ENCODE measurements around the gene GRHL3. TPM values are rescaled to one million over a fixed set of nuclear protein-coding genes. Genes with fewer than 3 reads are reported as not detected.
A peak's percentile ranks its signal among the peaks of the same experiment; 100 is the strongest.

The GRHL3 gene
- total RNA-seq, 1 donor from 2014 or later, result not detected

DNA sequence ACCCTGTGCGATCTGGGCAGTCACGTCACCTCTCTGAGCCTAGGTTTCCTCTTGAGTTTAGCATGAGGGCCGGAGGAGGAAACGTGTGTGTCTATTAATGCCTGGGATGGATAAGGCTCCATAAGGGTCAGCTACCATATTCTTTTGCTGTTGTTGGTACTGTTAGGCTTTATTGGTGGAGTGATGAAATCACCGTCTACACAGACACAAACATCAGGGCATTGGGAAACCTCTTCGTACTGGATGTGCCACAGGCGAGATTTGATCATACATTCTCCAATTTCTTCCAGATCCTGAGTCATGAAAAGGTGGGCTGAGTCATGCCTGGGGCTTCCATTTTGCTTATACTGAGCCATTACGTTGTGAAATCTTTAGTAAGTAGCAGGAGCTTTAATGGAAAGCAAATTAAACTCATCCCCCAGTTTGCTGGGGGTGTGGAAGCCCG lies 24.9 kb upstream of the GRHL3 start:
- DNase-seq, result no peak
- Histone ChIP-seq H3K27me3 (ENCODE audit: low read depth) (peaks cover 4% of the 10 kb centered on the region), H3K4me1 (peaks cover 18% of the 10 kb centered on the region), H3K36me3 (no peaks in the 10 kb centered on the region), H3K4me3 (no peak overlapping the region), H3K9me3 (replicated peaks) (no peaks in the 10 kb centered on the region), H3K27ac (replicated peaks) (peak overlapping the region; percentile 27)
- TF ChIP-seq, protein P1, sequence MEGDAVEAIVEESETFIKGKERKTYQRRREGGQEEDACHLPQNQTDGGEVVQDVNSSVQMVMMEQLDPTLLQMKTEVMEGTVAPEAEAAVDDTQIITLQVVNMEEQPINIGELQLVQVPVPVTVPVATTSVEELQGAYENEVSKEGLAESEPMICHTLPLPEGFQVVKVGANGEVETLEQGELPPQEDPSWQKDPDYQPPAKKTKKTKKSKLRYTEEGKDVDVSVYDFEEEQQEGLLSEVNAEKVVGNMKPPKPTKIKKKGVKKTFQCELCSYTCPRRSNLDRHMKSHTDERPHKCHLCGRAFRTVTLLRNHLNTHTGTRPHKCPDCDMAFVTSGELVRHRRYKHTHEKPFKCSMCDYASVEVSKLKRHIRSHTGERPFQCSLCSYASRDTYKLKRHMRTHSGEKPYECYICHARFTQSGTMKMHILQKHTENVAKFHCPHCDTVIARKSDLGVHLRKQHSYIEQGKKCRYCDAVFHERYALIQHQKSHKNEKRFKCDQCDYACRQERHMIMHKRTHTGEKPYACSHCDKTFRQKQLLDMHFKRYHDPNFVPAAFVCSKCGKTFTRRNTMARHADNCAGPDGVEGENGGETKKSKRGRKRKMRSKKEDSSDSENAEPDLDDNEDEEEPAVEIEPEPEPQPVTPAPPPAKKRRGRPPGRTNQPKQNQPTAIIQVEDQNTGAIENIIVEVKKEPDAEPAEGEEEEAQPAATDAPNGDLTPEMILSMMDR (IDR thresholded peaks at IDR 0.05; ENCODE audit: borderline replicate concordance), result no peak
- intact Hi-C loops (cut with micrococcal nuclease), result no loop called here

DNA sequence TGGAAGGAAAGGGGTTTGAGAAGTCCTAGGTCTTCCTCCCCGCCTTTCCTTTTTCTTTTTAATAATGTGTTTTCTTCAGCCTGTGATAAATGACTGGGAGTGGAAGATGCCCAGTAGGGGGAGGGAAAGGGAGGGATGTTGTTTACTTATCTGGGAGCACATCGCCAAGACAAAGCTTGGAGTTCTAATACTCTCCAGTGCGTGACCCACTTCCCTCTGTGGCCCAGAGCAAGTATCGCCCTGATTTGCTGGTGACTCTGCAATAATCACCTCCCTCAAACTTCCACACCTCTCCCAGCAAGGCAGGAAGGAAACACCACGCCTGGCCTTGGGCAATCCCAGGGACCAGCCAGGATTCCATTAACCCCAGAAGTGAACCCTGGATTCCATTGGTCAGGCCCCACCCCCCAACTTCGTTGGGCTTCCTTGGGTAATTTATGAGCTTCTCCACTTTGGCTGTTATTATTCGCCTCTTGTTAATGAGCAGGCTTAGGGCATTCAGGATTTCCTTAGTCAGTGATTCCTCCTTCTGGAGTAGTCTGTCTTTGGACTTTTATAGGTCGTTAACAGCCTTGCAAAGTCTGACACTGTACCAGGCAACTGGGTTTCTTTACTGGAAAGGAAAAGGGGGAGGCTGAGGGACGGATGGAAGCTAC lies 24.3 kb upstream of the GRHL3 start:
- TF ChIP-seq, protein P1 (IDR thresholded peaks at IDR 0.05; ENCODE audit: borderline replicate concordance), result no peak
- H3K36me3 ChIP-seq, result no peaks in the 10 kb centered on the region
- H3K27me3 ChIP-seq (ENCODE audit: low read depth), result peaks cover 5% of the 10 kb centered on the region
- intact Hi-C loops (cut with micrococcal nuclease), result no loop called here
- no peak for DNase-seq
- peaks cover 12% of the 10 kb centered on the region for H3K4me1 ChIP-seq
- H3K4me3 ChIP-seq, result no peak overlapping the region
- H3K27ac ChIP-seq (replicated peaks), result peak overlapping the region; percentile 27
- no peaks in the 10 kb centered on the region for H3K9me3 ChIP-seq (replicated peaks)

DNA sequence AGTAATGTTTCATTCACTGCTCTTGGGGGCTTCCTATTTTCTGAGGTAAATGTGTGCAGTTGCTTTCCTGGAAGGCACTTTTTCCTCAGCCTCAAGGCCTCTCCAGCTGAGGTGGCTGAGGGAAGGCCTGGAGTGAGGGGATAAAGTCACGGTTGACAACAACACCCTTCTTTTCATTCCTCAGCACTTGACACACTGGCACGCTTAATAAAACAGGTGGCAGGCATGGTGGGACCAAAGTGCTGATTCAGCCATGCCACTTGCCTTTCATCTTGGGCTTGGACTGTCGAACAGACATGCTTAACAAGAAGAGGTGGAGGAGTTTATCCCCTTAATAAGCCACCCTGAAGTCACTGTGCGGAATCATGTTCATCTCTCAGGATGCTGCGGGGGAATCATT lies 23.6 kb upstream of the GRHL3 start:
- DNase-seq, result no peak
- no peaks in the 10 kb centered on the region for H3K9me3 ChIP-seq (replicated peaks)
- no peak overlapping the region for H3K4me3 ChIP-seq
- peaks cover 5% of the 10 kb centered on the region for H3K4me1 ChIP-seq
- intact Hi-C loops (cut with micrococcal nuclease), result no loop called here
- no peaks in the 10 kb centered on the region for H3K36me3 ChIP-seq
- TF ChIP-seq, protein P1 (IDR thresholded peaks at IDR 0.05; ENCODE audit: borderline replicate concordance), result no peak
- no peak overlapping the region for H3K27ac ChIP-seq (replicated peaks)
- peaks cover 5% of the 10 kb centered on the region for H3K27me3 ChIP-seq (ENCODE audit: low read depth)

DNA sequence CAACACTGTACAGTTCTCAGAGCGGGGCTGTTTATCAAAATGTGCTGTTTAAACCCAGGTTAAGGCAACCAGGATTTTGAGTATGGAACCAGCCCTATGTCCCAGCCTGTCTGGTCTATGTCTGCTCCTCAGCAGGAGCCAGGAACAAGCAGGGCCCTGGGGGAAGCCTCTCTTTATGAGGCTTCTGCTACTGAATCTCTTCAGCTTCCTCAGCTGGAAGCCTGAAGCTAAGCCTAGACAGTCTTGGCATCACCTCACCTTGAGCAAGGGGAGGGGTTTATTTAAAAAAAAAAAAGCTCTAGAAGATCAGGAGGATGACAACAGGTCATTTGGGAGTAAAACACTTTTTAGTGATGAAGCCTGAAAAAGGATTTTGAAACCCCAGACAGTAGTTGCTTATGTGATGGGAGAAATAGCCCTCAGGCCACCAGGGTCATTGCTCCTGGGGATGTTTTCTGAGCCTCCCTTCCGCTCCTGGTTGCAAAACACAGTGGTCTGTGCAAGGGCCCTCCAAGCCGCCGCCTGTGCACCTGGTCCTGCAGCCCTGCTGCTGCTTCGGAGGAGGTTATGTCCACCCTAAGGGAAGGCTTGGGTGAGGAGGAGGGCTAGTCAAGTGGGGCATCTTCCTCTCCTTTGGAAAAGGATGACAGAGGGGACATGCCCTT lies 21.8 kb upstream of the GRHL3 start:
- no peak for DNase-seq
- intact Hi-C loops (cut with micrococcal nuclease), result no loop called here
- peaks cover 5% of the 10 kb centered on the region for H3K27me3 ChIP-seq (ENCODE audit: low read depth)
- H3K4me3 ChIP-seq, result no peak overlapping the region
- TF ChIP-seq, protein P1 (IDR thresholded peaks at IDR 0.05; ENCODE audit: borderline replicate concordance), result no peak
- no peaks in the 10 kb centered on the region for H3K9me3 ChIP-seq (replicated peaks)
- H3K36me3 ChIP-seq, result no peaks in the 10 kb centered on the region
- H3K27ac ChIP-seq (replicated peaks), result no peak overlapping the region
- H3K4me1 ChIP-seq, result peaks cover 3% of the 10 kb centered on the region

DNA sequence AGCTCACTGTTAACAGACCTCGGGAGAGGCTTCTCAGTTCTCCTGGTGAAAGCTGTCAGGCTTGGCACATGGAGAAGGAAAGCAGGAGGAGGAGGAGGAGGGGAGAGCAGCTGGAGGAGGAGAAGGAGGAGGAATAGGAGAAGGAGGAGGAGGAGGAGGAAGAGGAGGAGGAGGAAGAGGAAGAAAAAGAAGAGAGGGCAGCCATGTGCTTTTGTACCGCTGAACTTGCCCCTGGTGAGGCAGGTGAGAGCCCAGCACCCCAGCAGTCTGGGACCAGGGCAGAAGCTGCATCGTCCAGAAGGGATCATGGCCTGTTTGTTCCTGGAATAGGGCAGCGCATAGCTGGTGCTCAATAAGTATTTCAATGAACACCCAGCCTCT lies 21.3 kb upstream of the GRHL3 start:
- TF ChIP-seq, protein P1 (IDR thresholded peaks at IDR 0.05; ENCODE audit: borderline replicate concordance), result no peak
- DNase-seq, result no peak
- Histone ChIP-seq H3K36me3 (no peaks in the 10 kb centered on the region), H3K27me3 (ENCODE audit: low read depth) (peaks cover 5% of the 10 kb centered on the region), H3K4me3 (no peak overlapping the region), H3K4me1 (peaks cover 3% of the 10 kb centered on the region), H3K9me3 (replicated peaks) (no peaks in the 10 kb centered on the region), H3K27ac (replicated peaks) (no peak overlapping the region)
- intact Hi-C loops (cut with micrococcal nuclease), result no loop called here

All from left ventricle myocardium inferior (tissue), 1 donor.